Spinal cord (tissue), 10 donors: ENCODE measurements around the gene CSK. TPM values are rescaled to one million over a fixed set of nuclear protein-coding genes. Genes with fewer than 3 reads are reported as not detected.
A peak's percentile ranks its signal among the peaks of the same experiment; 100 is the strongest.

Source experiments
- DNase-seq, 6 donors: peaks; one replicate each; pipeline versions ENCODE4 v3.0.0 to v3.0.0-alpha.2; 2013 to 2015; ENCODE audit warnings: low spot score in 6 of 6, low read depth in 4 of 6
- H3K27ac ChIP-seq: one replicate; pipeline ENCODE4 v1.5.1; 2013; ENCODE audit warnings: low read depth, low read length, control low read depth
- H3K27me3 ChIP-seq: one replicate; pipeline ENCODE4 v1.6.1; 2013; ENCODE audit warnings: low read length; ENCODE audit not compliant: control insufficient read depth, insufficient read depth
- H3K36me3 ChIP-seq: one replicate; pipeline ENCODE4 v1.6.1; 2013; ENCODE audit warnings: low read length; ENCODE audit not compliant: control insufficient read depth, insufficient read depth
- H3K4me1 ChIP-seq: one replicate; pipeline ENCODE4 v1.6.1; 2013; ENCODE audit warnings: low read length; ENCODE audit not compliant: control insufficient read depth, insufficient read depth
- H3K4me3 ChIP-seq: one replicate; pipeline ENCODE4 v1.5.1; 2013; ENCODE audit warnings: low read depth, low read length, control low read depth
- H3K9me3 ChIP-seq: one replicate; pipeline ENCODE4 v1.6.1; 2013; ENCODE audit warnings: low read length; ENCODE audit not compliant: control insufficient read depth, insufficient read depth
- WGBS: methylation state at CpG from one replicate; pipeline ENCODE4 v1.1.5; 2013; ENCODE audit warnings: missing lambda C conversion rate; ENCODE audit not compliant: insufficient coverage; 5-methylcytosine and 5-hydroxymethylcytosine counted together
- polyA plus RNA-seq, 2 donors: library from polyadenylated mRNA; unstranded; fragments of 120-200 nt; gene quantifications; one replicate each; pipeline ENCODE4 v1.2.1, GENCODE V29; 2013; ENCODE audit not compliant: insufficient read length in 2 of 2
- small RNA-seq: library from RNA; depleted of rRNA; stranded (forward); fragments of <200 nt; gene quantifications from one replicate; pipeline ENCODE3, GENCODE V24; 2014; ENCODE audit warnings: low replicate concordance
- total RNA-seq, 2 donors: library from RNA; depleted of rRNA in 1 of 2; stranded (reverse); fragments of 120-200 nt in 1 of 2; fragments of >200 nt in 1 of 2; gene quantifications; one replicate each; pipeline versions ENCODE4 v1.2.3 to v1.2.4, GENCODE V29; 2013 to 2014
- donor health status: healthy.

CSK gene
- total and polyA plus RNA-seq, 4 donors = 20.1 to 79.4 (median 52.9) TPM

GRCh38 chr15:74843891-74844299 is 62.0 kb downstream of the CSK start:
- H3K4me3 ChIP-seq = no peak overlapping the region
- H3K27me3 ChIP-seq = no peaks in the 10 kb centered on the region
- peaks cover 72% of the 10 kb centered on the region for H3K36me3 ChIP-seq
- peaks cover 48% of the 10 kb centered on the region for H3K4me1 ChIP-seq
- WGBS = no CpG with 5 or more reads among the region's 12 CpGs
- H3K9me3 ChIP-seq = no peaks in the 10 kb centered on the region
- no peak for DNase-seq
- H3K27ac ChIP-seq = peak overlapping the region; percentile 84

GRCh38 chr15:74844319-74845207 is 62.7 kb downstream of the CSK start:
- Histone ChIP-seq H3K27ac (no peak overlapping the region), H3K27me3 (no peaks in the 10 kb centered on the region), H3K4me1 (peaks cover 48% of the 10 kb centered on the region), H3K4me3 (no peak overlapping the region), H3K9me3 (no peaks in the 10 kb centered on the region), H3K36me3 (peaks cover 70% of the 10 kb centered on the region)
- no peak for DNase-seq
- 70% methylated on average over 7 of the region's 12 CpGs for WGBS

- Histone ChIP-seq H3K36me3 (peaks cover 70% of the 10 kb centered on the region), H3K27ac (no peak overlapping the region), H3K27me3 (no peaks in the 10 kb centered on the region), H3K4me3 (no peak overlapping the region), H3K9me3 (no peaks in the 10 kb centered on the region), H3K4me1 (peaks cover 41% of the 10 kb centered on the region)
- DNase-seq = no peak
- 86% methylated on average over 3 of the region's 5 CpGs for WGBS
Measured at GRCh38 chr15:74845208-74845568, 63.3 kb downstream of the CSK start.

GRCh38 chr15:74845581-74845980 is 63.7 kb downstream of the CSK start:
- peaks cover 39% of the 10 kb centered on the region for H3K4me1 ChIP-seq
- DNase-seq = no peak
- H3K27me3 ChIP-seq = no peaks in the 10 kb centered on the region
- no peaks in the 10 kb centered on the region for H3K9me3 ChIP-seq
- peaks cover 70% of the 10 kb centered on the region for H3K36me3 ChIP-seq
- no peak overlapping the region for H3K4me3 ChIP-seq
- no peak overlapping the region for H3K27ac ChIP-seq
- WGBS = 98% methylated on average over 3 of the region's 4 CpGs

GRCh38 chr15:74847432-74847831 is 65.6 kb downstream of the CSK start:
- H3K36me3 ChIP-seq = peaks cover 77% of the 10 kb centered on the region
- H3K27ac ChIP-seq = no peak overlapping the region
- H3K27me3 ChIP-seq = no peaks in the 10 kb centered on the region
- H3K4me1 ChIP-seq = peaks cover 21% of the 10 kb centered on the region
- H3K4me3 ChIP-seq = no peak overlapping the region
- peak in 1 of 6 donors; percentile 20 for DNase-seq
- no peaks in the 10 kb centered on the region for H3K9me3 ChIP-seq
- 67% methylated on average over 2 of the region's 3 CpGs for WGBS

- no peaks in the 10 kb centered on the region for H3K27me3 ChIP-seq
- no peaks in the 10 kb centered on the region for H3K9me3 ChIP-seq
- DNase-seq = no peak
- WGBS = 100% methylated on average over 4 of the region's 4 CpGs
- H3K4me3 ChIP-seq = no peak overlapping the region
- H3K36me3 ChIP-seq = peaks cover 83% of the 10 kb centered on the region
- H3K4me1 ChIP-seq = peaks cover 3% of the 10 kb centered on the region
- no peak overlapping the region for H3K27ac ChIP-seq
Measured at GRCh38 chr15:74850393-74850792, 68.5 kb downstream of the CSK start.

GRCh38 chr15:74851960-74852359 is 70.1 kb downstream of the CSK start:
- no peak overlapping the region for H3K27ac ChIP-seq
- peaks cover 7% of the 10 kb centered on the region for H3K4me1 ChIP-seq
- no peak overlapping the region for H3K4me3 ChIP-seq
- WGBS = 93% methylated on average over 7 of the region's 7 CpGs
- peaks cover 76% of the 10 kb centered on the region for H3K36me3 ChIP-seq
- DNase-seq = no peak
- no peaks in the 10 kb centered on the region for H3K9me3 ChIP-seq
- H3K27me3 ChIP-seq = no peaks in the 10 kb centered on the region

Small RNAs within 50 kb of the gene (small RNA-seq; reads per million reads assigned to genes)
- gene CPLX3 (not detected), gene MIR4513 (not detected), gene MIR6882 (0.30 reads per million, percentile 28 among the genes with 10 or more reads in this experiment)

Other genes starting within 250 kb of the CSK start
- gene ARID3B, start 240.9 kb upstream of the CSK start, total RNA-seq = 1 to 10 TPM; 4.5 to 5.0 TPM
- gene ARID3B, start 240.9 kb upstream of the CSK start, polyA plus RNA-seq = 10 to 100 TPM in 1 of 2 donors, 1 to 10 TPM in 1; 8.3 to 12.0 TPM
- 10 to 100 TPM; 23.8 to 60.3 TPM for gene CLK3, start 166.2 kb upstream of the CSK start, total RNA-seq
- 10 to 100 TPM; 60.5 to 70.3 TPM for gene CLK3, start 166.2 kb upstream of the CSK start, polyA plus RNA-seq
- gene EDC3, start 86.1 kb upstream of the CSK start, total RNA-seq = 10 to 100 TPM; 13.8 to 16.5 TPM
- 10 to 100 TPM; 39.5 to 41.3 TPM for gene EDC3, start 86.1 kb upstream of the CSK start, polyA plus RNA-seq
- gene CYP1A1, start 56.6 kb upstream of the CSK start, total RNA-seq = under 1 TPM; 0.33 to 0.89 TPM
- 1 to 10 TPM; 1.2 to 1.6 TPM for gene CYP1A1, start 56.6 kb upstream of the CSK start, polyA plus RNA-seq
- not detected for gene CYP1A2, start 33.2 kb upstream of the CSK start, total RNA-seq
- gene CYP1A2, start 33.2 kb upstream of the CSK start, polyA plus RNA-seq = under 1 TPM in 1 of 2 donors, not detected in 1; 0.29 TPM
- under 1 TPM in 1 of 2 donors, not detected in 1; 0.11 TPM for gene LMAN1L, start 30.8 kb downstream of the CSK start, total RNA-seq
- gene LMAN1L, start 30.8 kb downstream of the CSK start, polyA plus RNA-seq = under 1 TPM in 1 of 2 donors, not detected in 1; 0.29 TPM
- under 1 TPM; 0.11 to 0.20 TPM for gene CPLX3, start 44.5 kb downstream of the CSK start, total RNA-seq
- under 1 TPM; 0.57 to 0.68 TPM for gene CPLX3, start 44.5 kb downstream of the CSK start, polyA plus RNA-seq
- 10 to 100 TPM; 35.8 to 41.8 TPM for gene ULK3, start 61.1 kb downstream of the CSK start, total RNA-seq
- gene ULK3, start 61.1 kb downstream of the CSK start, polyA plus RNA-seq = 10 to 100 TPM; 75.0 to 88.9 TPM
- 10 to 100 TPM; 16.0 to 26.0 TPM for gene SCAMP2, start 91.3 kb downstream of the CSK start, total RNA-seq
- gene SCAMP2, start 91.3 kb downstream of the CSK start, polyA plus RNA-seq = 10 to 100 TPM; 64.9 to 69.4 TPM
- 10 to 100 TPM; 38.5 to 64.5 TPM for gene MPI, start 108.0 kb downstream of the CSK start, total RNA-seq
- 10 to 100 TPM; 74.7 to 80.7 TPM for gene MPI, start 108.0 kb downstream of the CSK start, polyA plus RNA-seq
- gene FAM219B, start 124.8 kb downstream of the CSK start, total RNA-seq = 100 to 1,000 TPM in 1 of 2 donors, 10 to 100 TPM in 1; 67.0 to 105 TPM
- gene FAM219B, start 124.8 kb downstream of the CSK start, polyA plus RNA-seq = 10 to 100 TPM; 70.3 to 84.9 TPM
- gene COX5A, start 156.0 kb downstream of the CSK start, total RNA-seq = 100 to 1,000 TPM in 1 of 2 donors, 10 to 100 TPM in 1; 58.1 to 107 TPM
- gene COX5A, start 156.0 kb downstream of the CSK start, polyA plus RNA-seq = 100 to 1,000 TPM; 343 to 354 TPM
- 1 to 10 TPM; 5.6 to 7.1 TPM for gene RPP25, start 174.7 kb downstream of the CSK start, total RNA-seq
- 10 to 100 TPM; 13.4 to 15.1 TPM for gene RPP25, start 174.7 kb downstream of the CSK start, polyA plus RNA-seq
- gene SCAMP5, start 213.5 kb downstream of the CSK start, total RNA-seq = 10 to 100 TPM; 28.4 to 56.0 TPM
- 100 to 1,000 TPM; 151 to 178 TPM for gene SCAMP5, start 213.5 kb downstream of the CSK start, polyA plus RNA-seq
- 10 to 100 TPM in 1 of 2 donors, 1 to 10 TPM in 1; 6.3 to 12.4 TPM for gene PPCDC, start 241.5 kb downstream of the CSK start, total RNA-seq
- gene PPCDC, start 241.5 kb downstream of the CSK start, polyA plus RNA-seq = 10 to 100 TPM in 1 of 2 donors, 1 to 10 TPM in 1; 6.3 to 10.8 TPM